GM19099 (cell line): Measurements from ENCODE around the gene PPIF.

Experiments used
- POLR2A ChIP-seq: IDR thresholded peaks from 3 replicates; pipeline ENCODE4 v1.6.1; 2011; ENCODE audit warnings: low read depth; ENCODE audit not compliant: insufficient read length; ENCODE audit errors: extremely low read depth

PPIF gene

GRCh38 chr10:79349766-79350406, 2.6 kb downstream of the PPIF start:
- TF ChIP-seq POLR2A, result no peak

GRCh38 chr10:79350407-79351154, 3.3 kb downstream of the PPIF start:
- TF ChIP-seq POLR2A, result no peak

- no peak for TF ChIP-seq POLR2A
These were observed 4.1 kb downstream of the PPIF start for GRCh38 chr10:79351332-79351731.

DNA sequence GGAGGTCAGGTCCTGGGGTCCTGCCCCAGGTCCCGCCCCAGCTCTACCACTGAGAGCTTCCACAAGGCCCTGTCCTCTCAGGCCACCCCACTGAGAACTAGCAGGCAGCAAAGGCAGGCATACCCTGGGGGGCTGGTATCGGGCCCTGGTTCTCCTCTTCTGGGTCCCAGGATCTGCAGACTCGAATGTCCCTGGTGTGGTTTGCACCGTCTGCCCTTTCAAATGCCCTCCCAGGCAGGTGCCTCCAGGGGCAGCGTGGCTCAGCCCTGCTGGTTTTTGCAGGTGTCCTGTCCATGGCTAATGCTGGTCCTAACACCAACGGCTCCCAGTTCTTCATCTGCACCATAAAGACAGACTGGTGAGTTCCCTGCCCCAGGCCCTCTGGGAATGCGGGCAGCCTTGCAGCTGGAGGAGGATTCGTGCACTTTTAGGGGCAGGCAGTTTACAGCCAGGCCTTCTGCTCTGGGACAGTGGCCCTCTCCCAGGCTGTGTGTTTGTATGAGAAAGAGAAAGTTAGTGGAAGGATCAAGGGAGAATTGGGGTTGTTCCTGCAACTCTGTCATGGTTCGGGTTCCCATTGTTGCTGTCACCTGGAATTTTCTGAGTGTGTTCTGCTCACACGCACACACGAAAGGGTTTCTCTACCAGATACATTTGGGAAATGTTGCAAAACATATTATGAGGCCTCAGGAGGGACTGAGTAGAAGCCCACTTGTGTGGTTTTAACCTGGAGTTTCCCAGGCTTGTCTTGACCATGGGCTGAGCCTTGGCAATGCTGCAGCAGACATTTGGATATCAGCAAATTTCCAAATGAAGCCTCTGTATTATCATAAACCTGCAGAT, 5.0 kb downstream of the PPIF start:
- no peak for TF ChIP-seq POLR2A

DNA sequence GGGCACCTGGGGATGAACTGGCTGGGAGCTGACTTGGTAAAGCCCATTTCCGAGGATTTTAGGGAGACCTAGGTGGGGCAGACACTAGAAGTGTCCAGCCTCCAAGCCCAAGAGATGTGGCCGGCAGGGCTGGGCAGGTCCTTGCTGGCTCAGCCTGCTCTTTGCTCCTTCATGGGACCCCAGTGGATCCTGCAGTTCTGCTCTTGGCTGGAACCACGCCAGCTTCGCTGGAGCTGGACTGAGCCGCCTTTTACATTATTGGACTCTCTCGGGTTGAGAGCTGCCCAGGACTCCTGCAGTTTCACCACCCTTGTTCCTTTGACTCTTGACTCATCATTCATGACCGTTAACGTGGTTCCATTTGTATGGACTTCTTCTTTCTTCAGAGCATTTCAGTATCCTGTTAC, 5.7 kb downstream of the PPIF start:
- TF ChIP-seq POLR2A, result no peak

GRCh38 chr10:79353726-79354125, 6.5 kb downstream of the PPIF start:
- no peak for TF ChIP-seq POLR2A

DNA sequence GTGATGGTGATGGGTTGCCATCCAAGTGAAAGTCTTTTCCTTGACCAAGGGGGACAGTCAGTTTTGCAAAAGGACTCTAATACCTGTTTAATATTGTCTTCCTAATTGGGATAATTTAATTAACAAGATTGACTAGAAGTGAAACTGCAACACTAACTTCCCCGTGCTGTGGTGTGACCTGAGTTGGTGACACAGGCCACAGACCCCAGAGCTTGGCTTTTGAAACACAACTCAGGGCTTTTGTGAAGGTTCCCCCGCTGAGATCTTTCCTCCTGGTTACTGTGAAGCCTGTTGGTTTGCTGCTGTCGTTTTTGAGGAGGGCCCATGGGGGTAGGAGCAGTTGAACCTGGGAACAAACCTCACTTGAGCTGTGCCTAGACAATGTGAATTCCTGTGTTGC, 6.9 kb downstream of the PPIF start:
- no peak for TF ChIP-seq POLR2A

DNA sequence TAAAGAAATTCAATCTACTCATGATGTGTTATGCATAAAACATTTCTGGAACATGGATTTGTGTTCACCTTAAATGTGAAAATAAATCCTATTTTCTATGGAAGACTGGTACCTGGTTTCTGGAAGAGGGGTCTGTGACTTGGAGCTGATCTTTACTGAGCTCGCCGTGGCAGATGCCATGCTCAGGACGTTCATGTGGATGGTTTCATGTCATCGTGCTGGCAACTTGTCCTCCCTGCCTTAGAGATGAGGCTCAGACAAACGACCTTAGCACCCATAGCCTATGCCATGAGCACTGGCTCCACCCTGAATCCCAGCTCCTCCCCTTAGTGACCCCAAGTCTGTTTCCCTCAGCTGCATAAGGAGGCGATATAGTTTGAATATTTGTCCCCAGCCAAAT, 7.3 kb downstream of the PPIF start:
- TF ChIP-seq POLR2A, result no peak

- no peak for TF ChIP-seq POLR2A
These were observed 8.2 kb downstream of the PPIF start for GRCh38 chr10:79355420-79356017.

DNA sequence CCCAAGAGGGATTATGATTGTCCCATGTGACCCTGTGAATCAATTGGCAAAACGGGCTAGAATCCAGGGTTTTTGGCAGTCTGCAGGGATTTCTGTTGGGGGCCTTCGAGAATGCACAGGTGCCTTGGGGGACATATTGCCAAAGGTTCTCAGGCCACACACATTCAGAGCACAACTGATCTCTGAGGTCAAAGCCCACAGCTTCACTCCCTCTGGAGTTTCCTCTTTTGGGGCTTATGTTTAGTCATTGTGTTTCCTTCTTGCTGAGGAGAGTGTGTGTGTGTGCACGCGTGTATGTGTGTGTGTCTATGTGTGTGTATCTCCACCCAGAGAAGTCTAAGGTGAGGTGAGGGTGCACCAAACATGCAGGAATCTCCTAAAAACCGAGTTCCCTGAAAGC, 8.8 kb downstream of the PPIF start:
- TF ChIP-seq POLR2A, result no peak

GRCh38 chr10:79357180-79357579, 9.9 kb downstream of the PPIF start:
- TF ChIP-seq POLR2A, result no peak

DNA sequence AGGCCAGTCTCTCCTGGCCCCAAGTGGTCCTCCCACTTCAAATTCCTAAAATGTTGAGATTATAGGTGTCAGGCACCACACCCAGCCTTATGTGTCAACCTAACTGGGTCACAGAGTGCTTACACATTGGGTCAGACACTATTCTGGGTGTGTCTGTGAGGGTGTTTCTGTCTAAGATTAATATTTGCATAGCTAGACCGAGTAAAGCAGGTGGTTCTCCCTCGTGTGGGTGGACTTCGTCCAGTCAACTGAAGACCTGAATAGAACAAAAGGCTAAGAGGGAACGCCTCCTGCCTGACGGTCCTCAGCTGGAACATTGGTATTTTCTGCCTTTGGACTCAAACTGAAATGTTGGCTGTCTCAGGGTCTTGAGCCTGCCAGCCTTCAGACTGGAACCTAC, 11.5 kb downstream of the PPIF start:
- TF ChIP-seq POLR2A, result no peak

GRCh38 chr10:79359816-79360498, 12.7 kb downstream of the PPIF start:
- TF ChIP-seq POLR2A, result no peak

DNA sequence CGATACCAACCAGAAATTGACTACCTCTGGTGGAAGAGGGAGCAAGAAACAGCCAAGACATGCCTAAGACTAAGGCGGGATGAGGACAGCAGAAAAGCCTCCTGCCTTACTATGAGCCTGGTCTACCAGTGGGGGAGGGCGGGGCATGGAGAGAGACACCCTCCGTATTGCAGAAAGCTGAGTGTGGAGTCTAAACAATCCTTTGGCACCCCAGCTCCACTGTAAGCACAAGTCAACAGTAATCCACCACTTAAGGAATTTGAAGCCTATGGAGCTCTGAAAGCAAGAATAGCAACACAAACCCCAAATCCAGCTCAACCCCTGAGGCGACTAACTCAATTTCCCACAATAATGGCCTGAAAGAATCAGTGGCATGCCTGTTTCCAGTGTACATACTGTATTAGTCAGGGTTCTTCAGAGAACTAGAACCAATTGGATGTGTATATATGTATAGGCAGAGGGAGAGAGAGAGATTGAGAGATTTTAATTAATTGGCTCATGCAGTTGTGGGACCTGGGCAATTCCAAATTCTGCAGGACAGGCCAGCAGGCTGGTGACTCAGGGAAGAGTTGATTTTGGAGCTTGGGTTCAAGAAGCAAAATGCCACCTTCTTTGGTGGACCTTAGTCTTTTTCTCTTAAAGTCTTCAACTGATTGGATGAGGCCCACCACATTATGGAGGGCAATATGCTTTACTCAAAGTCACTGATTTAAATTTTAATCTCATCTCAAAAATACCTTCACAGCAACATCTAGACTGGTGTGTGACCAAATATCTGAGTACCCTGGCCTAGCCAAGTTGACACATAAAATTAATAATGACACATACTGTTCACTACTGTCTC, 13.5 kb downstream of the PPIF start:
- TF ChIP-seq POLR2A, result no peak
